WERI-Rb-1 (cell line): ENCODE results near the gene MROH2A.

Experiments
- DNase-seq: peaks from one replicate; pipeline ENCODE4 v3.0.0-alpha.2; 2020
- H3K27ac ChIP-seq: fragments of 250-450 bp; sonication (Bioruptor Pico); 2 replicates; pipeline ENCODE4 v1.5.1; 2020; ENCODE audit warnings: mild to moderate bottlenecking, moderate library complexity
- H3K27me3 ChIP-seq: fragments of 250-450 bp; sonication (Bioruptor Pico); 2 replicates; pipeline ENCODE4 v1.5.1; 2021; ENCODE audit warnings: mild to moderate bottlenecking, low read depth, moderate library complexity; ENCODE audit not compliant: insufficient read depth, severe bottlenecking
- H3K36me3 ChIP-seq: fragments of 250-450 bp; sonication (Bioruptor Pico); 2 replicates; pipeline ENCODE4 v1.5.1; 2020; ENCODE audit warnings: mild to moderate bottlenecking, moderate library complexity
- H3K4me3 ChIP-seq: 2 replicates; pipeline ENCODE4 v1.5.1; 2011; ENCODE audit warnings: low read depth, mild to moderate bottlenecking, control low read depth, low read length
- H3K9me3 ChIP-seq: fragments of 250-450 bp; sonication (Bioruptor Pico); 2 replicates; pipeline ENCODE4 v1.5.1; 2021; ENCODE audit warnings: mild to moderate bottlenecking, moderate library complexity; ENCODE audit not compliant: severe bottlenecking
- TF ChIP-seq, protein P1 (sequence below): IDR thresholded peaks from 2 replicates; pipeline ENCODE4 v1.5.1; 2011; ENCODE audit warnings: low read depth, mild to moderate bottlenecking, control low read depth, inconsistent platforms, low read length

The MROH2A gene

GRCh38 chr2:233772583-233772982 is 5.5 kb upstream of the MROH2A start:
- Histone ChIP-seq H3K9me3 (peaks cover 2% of the 10 kb centered on the region), H3K27ac (no peak overlapping the region), H3K27me3 (no peaks in the 10 kb centered on the region), H3K36me3 (no peaks in the 10 kb centered on the region), H3K4me3 (no peak overlapping the region)
- no peak for DNase-seq
- TF ChIP-seq, protein P1, sequence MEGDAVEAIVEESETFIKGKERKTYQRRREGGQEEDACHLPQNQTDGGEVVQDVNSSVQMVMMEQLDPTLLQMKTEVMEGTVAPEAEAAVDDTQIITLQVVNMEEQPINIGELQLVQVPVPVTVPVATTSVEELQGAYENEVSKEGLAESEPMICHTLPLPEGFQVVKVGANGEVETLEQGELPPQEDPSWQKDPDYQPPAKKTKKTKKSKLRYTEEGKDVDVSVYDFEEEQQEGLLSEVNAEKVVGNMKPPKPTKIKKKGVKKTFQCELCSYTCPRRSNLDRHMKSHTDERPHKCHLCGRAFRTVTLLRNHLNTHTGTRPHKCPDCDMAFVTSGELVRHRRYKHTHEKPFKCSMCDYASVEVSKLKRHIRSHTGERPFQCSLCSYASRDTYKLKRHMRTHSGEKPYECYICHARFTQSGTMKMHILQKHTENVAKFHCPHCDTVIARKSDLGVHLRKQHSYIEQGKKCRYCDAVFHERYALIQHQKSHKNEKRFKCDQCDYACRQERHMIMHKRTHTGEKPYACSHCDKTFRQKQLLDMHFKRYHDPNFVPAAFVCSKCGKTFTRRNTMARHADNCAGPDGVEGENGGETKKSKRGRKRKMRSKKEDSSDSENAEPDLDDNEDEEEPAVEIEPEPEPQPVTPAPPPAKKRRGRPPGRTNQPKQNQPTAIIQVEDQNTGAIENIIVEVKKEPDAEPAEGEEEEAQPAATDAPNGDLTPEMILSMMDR = no peak

DNA sequence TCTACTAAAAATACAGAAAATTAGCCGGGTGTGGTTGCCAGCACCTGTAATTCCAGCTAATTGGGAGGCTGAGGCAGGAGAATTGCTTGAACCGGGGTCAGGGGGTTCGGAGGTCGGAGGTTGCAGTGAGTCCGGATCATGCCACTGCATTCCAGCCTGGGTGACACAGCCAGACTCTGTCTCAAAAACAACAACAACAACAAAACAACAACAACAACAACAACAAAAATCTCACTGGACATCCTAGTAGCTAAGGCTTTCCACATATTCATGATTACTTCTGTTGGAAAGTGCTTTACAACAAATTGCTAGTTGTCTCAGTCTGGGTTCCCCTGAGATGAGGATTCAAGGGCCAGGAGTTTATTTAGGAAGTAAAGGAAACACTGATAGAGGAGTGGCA is 4.3 kb upstream of the MROH2A start:
- no peak for DNase-seq
- no peak overlapping the region for H3K27ac ChIP-seq
- H3K36me3 ChIP-seq = no peaks in the 10 kb centered on the region
- TF ChIP-seq, protein P1 = no peak
- peaks cover 2% of the 10 kb centered on the region for H3K9me3 ChIP-seq
- H3K27me3 ChIP-seq = no peaks in the 10 kb centered on the region
- H3K4me3 ChIP-seq = no peak overlapping the region

GRCh38 chr2:233775414-233775813 is 2.7 kb upstream of the MROH2A start:
- Histone ChIP-seq H3K27me3 (no peaks in the 10 kb centered on the region), H3K27ac (no peak overlapping the region), H3K9me3 (peaks cover 2% of the 10 kb centered on the region), H3K4me3 (no peak overlapping the region), H3K36me3 (no peaks in the 10 kb centered on the region)
- DNase-seq = no peak
- TF ChIP-seq, protein P1 = no peak

GRCh38 chr2:233779722-233780121 is 1.6 kb downstream of the MROH2A start:
- Histone ChIP-seq H3K4me3 (no peak overlapping the region), H3K27ac (no peak overlapping the region), H3K9me3 (peaks cover 2% of the 10 kb centered on the region), H3K27me3 (no peaks in the 10 kb centered on the region), H3K36me3 (no peaks in the 10 kb centered on the region)
- TF ChIP-seq, protein P1 = no peak
- DNase-seq = no peak

DNA sequence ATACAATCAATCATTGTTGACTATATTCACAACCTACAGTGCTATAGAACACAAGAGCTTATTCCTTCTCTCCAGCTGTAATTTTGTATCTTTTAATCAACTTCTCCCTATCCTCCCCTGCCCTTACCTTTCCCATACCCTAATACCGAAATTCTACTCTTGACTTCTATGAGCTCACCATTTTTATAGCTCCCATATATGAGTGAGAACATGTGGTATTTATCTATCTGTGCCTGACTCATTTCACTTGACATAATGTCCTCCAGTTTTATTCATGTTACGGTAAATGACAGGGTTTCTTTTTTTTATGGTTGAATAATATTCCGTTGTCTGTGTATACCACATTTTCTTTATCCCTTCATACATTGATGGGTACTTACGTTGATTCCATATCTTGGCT is 2.6 kb downstream of the MROH2A start:
- H3K27ac ChIP-seq = no peak overlapping the region
- H3K27me3 ChIP-seq = no peaks in the 10 kb centered on the region
- TF ChIP-seq, protein P1 = no peak
- H3K9me3 ChIP-seq = peaks cover 2% of the 10 kb centered on the region
- H3K4me3 ChIP-seq = no peak overlapping the region
- DNase-seq = no peak
- H3K36me3 ChIP-seq = no peaks in the 10 kb centered on the region

DNA sequence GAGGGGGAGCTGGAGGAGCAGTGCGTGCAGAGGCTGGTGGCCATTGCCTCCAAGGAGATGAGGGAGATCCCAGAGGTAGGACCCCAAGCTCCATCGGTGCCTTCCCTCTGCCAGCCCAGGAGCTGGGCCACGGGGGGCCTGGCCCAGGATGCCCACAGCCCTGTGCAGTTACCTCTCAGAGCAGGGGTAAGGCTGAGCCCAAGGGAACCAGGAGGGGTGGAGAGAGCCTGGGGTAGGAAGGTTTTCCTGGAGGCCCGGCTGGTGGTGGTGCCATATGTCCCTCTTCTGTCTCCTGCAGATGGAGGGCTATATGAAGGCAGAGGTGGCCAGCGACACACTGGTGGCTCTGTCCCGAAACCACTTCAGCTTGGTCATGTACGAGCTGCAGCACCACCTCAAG is 11.4 kb downstream of the MROH2A start:
- H3K36me3 ChIP-seq = no peaks in the 10 kb centered on the region
- H3K27ac ChIP-seq = no peak overlapping the region
- H3K9me3 ChIP-seq = no peaks in the 10 kb centered on the region
- H3K4me3 ChIP-seq = no peak overlapping the region
- H3K27me3 ChIP-seq = no peaks in the 10 kb centered on the region
- no peak for DNase-seq
- TF ChIP-seq, protein P1 = no peak
